ENCODE measurements around the gene RARB.
A peak's percentile ranks its signal among the peaks of the same experiment; 100 is the strongest.

RARB gene

GRCh38 chr3:25463836-25464418 lies 35.9 kb downstream of the RARB start:
- H3K4me1 ChIP-seq = peaks cover 15% of the 10 kb centered on the region
- H3K9me3 ChIP-seq = no peaks in the 10 kb centered on the region
- no peaks in the 10 kb centered on the region for H3K27me3 ChIP-seq
- H3K27ac ChIP-seq = no peak overlapping the region
- H3K9ac ChIP-seq = no peak overlapping the region
- no peaks in the 10 kb centered on the region for H4K20me1 ChIP-seq
- no peak for TF ChIP-seq Cebpa-rat (IDR thresholded peaks at IDR 0.05)
- H3K4me3 ChIP-seq = no peak overlapping the region
- no peaks in the 10 kb centered on the region for H3K36me3 ChIP-seq
- H3K4me2 ChIP-seq = no peak overlapping the region

- H3K27me3 ChIP-seq = no peaks in the 10 kb centered on the region
- H3K36me3 ChIP-seq = no peaks in the 10 kb centered on the region
- no peak overlapping the region for H3K4me3 ChIP-seq
- no peaks in the 10 kb centered on the region for H3K9me3 ChIP-seq
- H4K20me1 ChIP-seq = no peaks in the 10 kb centered on the region
- no peak for TF ChIP-seq Cebpa-rat (IDR thresholded peaks at IDR 0.05)
- peaks cover 14% of the 10 kb centered on the region for H3K4me1 ChIP-seq
- no peak overlapping the region for H3K4me2 ChIP-seq
- H3K27ac ChIP-seq = no peak overlapping the region
- no peak overlapping the region for H3K9ac ChIP-seq
These were observed 37.3 kb downstream of the RARB start for GRCh38 chr3:25465266-25465860.

- TF ChIP-seq Cebpa-rat (IDR thresholded peaks at IDR 0.05) = no peak
- Histone ChIP-seq H3K4me3 (no peak overlapping the region), H3K4me1 (peaks cover 8% of the 10 kb centered on the region), H4K20me1 (no peaks in the 10 kb centered on the region), H3K9me3 (no peaks in the 10 kb centered on the region), H3K4me2 (no peak overlapping the region), H3K9ac (no peak overlapping the region), H3K27ac (no peak overlapping the region), H3K27me3 (no peaks in the 10 kb centered on the region), H3K36me3 (no peaks in the 10 kb centered on the region)
These were observed 40.8 kb downstream of the RARB start for GRCh38 chr3:25468866-25469319.

GRCh38 chr3:25469558-25469957 lies 41.5 kb downstream of the RARB start:
- no peaks in the 10 kb centered on the region for H4K20me1 ChIP-seq
- H3K27me3 ChIP-seq = no peaks in the 10 kb centered on the region
- H3K9ac ChIP-seq = no peak overlapping the region
- no peaks in the 10 kb centered on the region for H3K9me3 ChIP-seq
- H3K4me3 ChIP-seq = no peak overlapping the region
- H3K4me2 ChIP-seq = no peak overlapping the region
- no peak overlapping the region for H3K27ac ChIP-seq
- peaks cover 8% of the 10 kb centered on the region for H3K4me1 ChIP-seq
- H3K36me3 ChIP-seq = no peaks in the 10 kb centered on the region
- no peak for TF ChIP-seq Cebpa-rat (IDR thresholded peaks at IDR 0.05)

GRCh38 chr3:25471081-25471768 lies 43.2 kb downstream of the RARB start:
- no peak for TF ChIP-seq Cebpa-rat (IDR thresholded peaks at IDR 0.05)
- no peak overlapping the region for H3K9ac ChIP-seq
- H3K36me3 ChIP-seq = no peaks in the 10 kb centered on the region
- no peaks in the 10 kb centered on the region for H3K9me3 ChIP-seq
- H3K4me3 ChIP-seq = no peak overlapping the region
- peaks cover 8% of the 10 kb centered on the region for H3K4me1 ChIP-seq
- peak overlapping the region; percentile 27 for H3K4me2 ChIP-seq
- H3K27me3 ChIP-seq = no peaks in the 10 kb centered on the region
- H3K27ac ChIP-seq = no peak overlapping the region
- H4K20me1 ChIP-seq = no peaks in the 10 kb centered on the region

- H3K4me1 ChIP-seq = peaks cover 8% of the 10 kb centered on the region
These were observed 44.1 kb downstream of the RARB start for GRCh38 chr3:25472153-25472552.

GRCh38 chr3:25472731-25473130 lies 44.7 kb downstream of the RARB start:
- Histone ChIP-seq H4K20me1 (no peaks in the 10 kb centered on the region), H3K36me3 (no peaks in the 10 kb centered on the region), H3K27me3 (no peaks in the 10 kb centered on the region), H3K27ac (no peak overlapping the region), H3K4me1 (peaks cover 8% of the 10 kb centered on the region), H3K4me3 (no peak overlapping the region), H3K9ac (no peak overlapping the region), H3K4me2 (no peak overlapping the region), H3K9me3 (no peaks in the 10 kb centered on the region)
- no peak for TF ChIP-seq Cebpa-rat (IDR thresholded peaks at IDR 0.05)

More at GRCh38 chr3:25472153-25472552, 44.1 kb downstream of the RARB start:
- H3K36me3 ChIP-seq = no peaks in the 10 kb centered on the region
- H3K4me3 ChIP-seq = no peak overlapping the region
- TF ChIP-seq Cebpa-rat (IDR thresholded peaks at IDR 0.05) = no peak
- no peaks in the 10 kb centered on the region for H3K9me3 ChIP-seq
- H3K27ac ChIP-seq = no peak overlapping the region
- H3K9ac ChIP-seq = no peak overlapping the region
- no peaks in the 10 kb centered on the region for H3K27me3 ChIP-seq
- no peak overlapping the region for H3K4me2 ChIP-seq
- no peaks in the 10 kb centered on the region for H4K20me1 ChIP-seq

- Histone ChIP-seq H3K4me3 (no peak overlapping the region), H3K36me3 (no peaks in the 10 kb centered on the region), H3K9me3 (no peaks in the 10 kb centered on the region), H4K20me1 (no peaks in the 10 kb centered on the region), H3K4me1 (peaks cover 8% of the 10 kb centered on the region), H3K9ac (no peak overlapping the region), H3K27ac (no peak overlapping the region), H3K4me2 (no peak overlapping the region), H3K27me3 (no peaks in the 10 kb centered on the region)
- no peak for TF ChIP-seq Cebpa-rat (IDR thresholded peaks at IDR 0.05)
These were observed 45.2 kb downstream of the RARB start for GRCh38 chr3:25473246-25473645.

GRCh38 chr3:25474052-25474451 lies 46.0 kb downstream of the RARB start:
- no peaks in the 10 kb centered on the region for H4K20me1 ChIP-seq
- no peak overlapping the region for H3K4me3 ChIP-seq
- no peak overlapping the region for H3K9ac ChIP-seq
- H3K9me3 ChIP-seq = no peaks in the 10 kb centered on the region
- H3K36me3 ChIP-seq = no peaks in the 10 kb centered on the region
- H3K4me2 ChIP-seq = no peak overlapping the region
- H3K27ac ChIP-seq = no peak overlapping the region
- peaks cover 8% of the 10 kb centered on the region for H3K4me1 ChIP-seq
- H3K27me3 ChIP-seq = no peaks in the 10 kb centered on the region
- no peak for TF ChIP-seq Cebpa-rat (IDR thresholded peaks at IDR 0.05)

- TF ChIP-seq Cebpa-rat (IDR thresholded peaks at IDR 0.05) = no peak
- Histone ChIP-seq H3K27ac (no peak overlapping the region), H3K9ac (no peak overlapping the region), H3K9me3 (no peaks in the 10 kb centered on the region), H3K4me2 (no peak overlapping the region), H3K36me3 (no peaks in the 10 kb centered on the region), H3K4me1 (peaks cover 2% of the 10 kb centered on the region), H3K4me3 (no peak overlapping the region), H3K27me3 (no peaks in the 10 kb centered on the region), H4K20me1 (no peaks in the 10 kb centered on the region)
These were observed 48.6 kb downstream of the RARB start for GRCh38 chr3:25476639-25477038.

Measured in BLaER1 (cell line).